OCI-M1 (cell line): ENCODE data around the gene LAP3.
"Not testable (repeated sequence)": the region's sequence is repeated elsewhere in the genome, so short reads cannot be mapped to it uniquely, and the experiment has no call there.

ENCODE experiments used
- DNase-seq: peaks from one replicate; lab custom pipeline; 2025; lab: John Stamatoyannopoulos, UW

Gene LAP3

GRCh38 chr4:17562157-17562556, 14.8 kb upstream of the LAP3 start:
- peak; percentile 54 for DNase-seq

- no peak for DNase-seq
Measured at GRCh38 chr4:17565846-17566245, 11.2 kb upstream of the LAP3 start.

GRCh38 chr4:17567271-17567670, 9.7 kb upstream of the LAP3 start:
- no peak for DNase-seq

- DNase-seq = no peak
Measured at GRCh38 chr4:17574206-17574605, 2.8 kb upstream of the LAP3 start.

GRCh38 chr4:17575177-17575576, 1.8 kb upstream of the LAP3 start:
- not testable (repeated sequence) for DNase-seq

GRCh38 chr4:17577665-17578481, 875 bp downstream of the LAP3 start:
- DNase-seq = peak; percentile 85

GRCh38 chr4:17578482-17578891, 1.5 kb downstream of the LAP3 start:
- DNase-seq = peak; percentile 91

- DNase-seq = no peak
Measured at GRCh38 chr4:17580969-17581368, 4.0 kb downstream of the LAP3 start.

GRCh38 chr4:17583276-17583675, 6.3 kb downstream of the LAP3 start:
- no peak for DNase-seq

- no peak for DNase-seq
Measured at GRCh38 chr4:17583941-17584340, 6.9 kb downstream of the LAP3 start.

GRCh38 chr4:17584521-17585213, 7.7 kb downstream of the LAP3 start:
- DNase-seq = no peak

- no peak for DNase-seq
Measured at GRCh38 chr4:17587094-17587822, 10.3 kb downstream of the LAP3 start.

GRCh38 chr4:17589355-17589754, 12.4 kb downstream of the LAP3 start:
- DNase-seq = no peak

- no peak for DNase-seq
Measured at GRCh38 chr4:17595471-17596005, 18.5 kb downstream of the LAP3 start.

GRCh38 chr4:17597517-17597916, 20.5 kb downstream of the LAP3 start:
- peak; percentile 2 for DNase-seq

GRCh38 chr4:17599826-17600225, 22.8 kb downstream of the LAP3 start:
- DNase-seq = no peak

- DNase-seq = no peak
Measured at GRCh38 chr4:17605236-17605635, 28.2 kb downstream of the LAP3 start.

GRCh38 chr4:17613761-17614415, 36.9 kb downstream of the LAP3 start:
- peak; percentile 56 for DNase-seq

GRCh38 chr4:17614416-17615299, 37.7 kb downstream of the LAP3 start, which contains the start of gene MED28:
MED28 (plus strand) TSS chr4:17614641; CDS start chr4:17614655, 14 bp downstream.
- DNase-seq = peak; percentile 96

- DNase-seq = no peak
Measured at GRCh38 chr4:17616283-17616682, 39.3 kb downstream of the LAP3 start.

- DNase-seq = no peak
Measured at GRCh38 chr4:17618926-17619325, 41.9 kb downstream of the LAP3 start.
